HPDE6-E6E7 (cell line): ENCODE measurements around the gene ZNF180.
"Not testable (repeated sequence)": the region's sequence is repeated elsewhere in the genome, so short reads cannot be mapped to it uniquely, and the experiment has no call there.

ENCODE experiments used
- DNase-seq: peaks from one replicate; pipeline ENCODE4 v3.0.0; 2011; ENCODE audit warnings: missing footprints; ENCODE audit errors: extremely low spot score

Gene ZNF180

GRCh38 chr19:44499962-44500949, at the start of gene ZNF180:
TSS of gene ZNF180 (minus strand) at chr19:44500522. CDS start at chr19:44497334, 3,188 bp downstream.
- DNase-seq: peak; percentile 95

GRCh38 chr19:44549507-44549906, 49.2 kb upstream of the ZNF180 start:
- no peak for DNase-seq

- no peak for DNase-seq
Measured at GRCh38 chr19:44548736-44549135, 48.4 kb upstream of the ZNF180 start.

GRCh38 chr19:44544031-44544430, 43.7 kb upstream of the ZNF180 start:
- DNase-seq: no peak

GRCh38 chr19:44542671-44543070, 42.3 kb upstream of the ZNF180 start:
- DNase-seq: no peak

GRCh38 chr19:44540736-44541135, 40.4 kb upstream of the ZNF180 start:
- DNase-seq: no peak

- DNase-seq: no peak
Measured at GRCh38 chr19:44539991-44540390, 39.7 kb upstream of the ZNF180 start.

GRCh38 chr19:44539236-44539826, 39.0 kb upstream of the ZNF180 start:
- peak; percentile 38 for DNase-seq

GRCh38 chr19:44535361-44535760, 35.0 kb upstream of the ZNF180 start:
- not testable (repeated sequence) for DNase-seq

- no peak for DNase-seq
Measured at GRCh38 chr19:44532819-44533218, 32.5 kb upstream of the ZNF180 start.

- DNase-seq: peak; percentile 42
Measured at GRCh38 chr19:44530777-44531176, 30.5 kb upstream of the ZNF180 start.

- no peak for DNase-seq
Measured at GRCh38 chr19:44529536-44529935, 29.2 kb upstream of the ZNF180 start, which contains the start of gene CEACAM20. TSS of gene CEACAM20 (minus strand) at chr19:44529675. CDS start at chr19:44529509, 166 bp downstream.

GRCh38 chr19:44527554-44527953, 27.2 kb upstream of the ZNF180 start:
- DNase-seq: no peak

- no peak for DNase-seq
Measured at GRCh38 chr19:44525721-44526430, 25.6 kb upstream of the ZNF180 start.

- no peak for DNase-seq
Measured at GRCh38 chr19:44521370-44521769, 21.0 kb upstream of the ZNF180 start.

- no peak for DNase-seq
Measured at GRCh38 chr19:44517146-44517545, 16.8 kb upstream of the ZNF180 start.

GRCh38 chr19:44515907-44516306, 15.6 kb upstream of the ZNF180 start:
- DNase-seq: no peak

- no peak for DNase-seq
Measured at GRCh38 chr19:44515031-44515430, 14.7 kb upstream of the ZNF180 start.

GRCh38 chr19:44512326-44513298, 12.3 kb upstream of the ZNF180 start:
- DNase-seq: peak; percentile 63

- no peak for DNase-seq
Measured at GRCh38 chr19:44509478-44509877, 9.2 kb upstream of the ZNF180 start.

- no peak for DNase-seq
Measured at GRCh38 chr19:44499559-44499958, 763 bp downstream of the ZNF180 start.
